ENCODE results near the gene KIZ. TPM values are rescaled to one million over a fixed set of nuclear protein-coding genes. Genes with fewer than 3 reads are reported as not detected.
A peak's percentile ranks its signal among the peaks of the same experiment; 100 is the strongest.

The KIZ gene
- 3.6 and 5.3 TPM in 2 replicates for total RNA-seq

GRCh38 chr20:21125849-21126580 lies at the start of gene KIZ:
Gene KIZ, plus strand, starts transcription at chr20:21126082. Its CDS starts 34 bp downstream, at chr20:21126116.
- DNase-seq (ENCODE audit: extremely low read depth, low read depth, low spot score): peak; percentile 14

GRCh38 chr20:21077809-21078345 lies 48.0 kb upstream of the KIZ start:
- DNase-seq (ENCODE audit: extremely low read depth, low read depth, low spot score): no peak

GRCh38 chr20:21082584-21082983 lies 43.3 kb upstream of the KIZ start:
- no peak for DNase-seq (ENCODE audit: extremely low read depth, low read depth, low spot score)

- DNase-seq (ENCODE audit: extremely low read depth, low read depth, low spot score): no peak
These were observed 42.0 kb upstream of the KIZ start for GRCh38 chr20:21083825-21084325.

- DNase-seq (ENCODE audit: extremely low read depth, low read depth, low spot score): no peak
These were observed 37.9 kb upstream of the KIZ start for GRCh38 chr20:21087862-21088540.

GRCh38 chr20:21089391-21089790 lies 36.5 kb upstream of the KIZ start:
- DNase-seq (ENCODE audit: extremely low read depth, low read depth, low spot score): no peak

- DNase-seq (ENCODE audit: extremely low read depth, low read depth, low spot score): no peak
These were observed 35.7 kb upstream of the KIZ start for GRCh38 chr20:21090111-21090618.

- no peak for DNase-seq (ENCODE audit: extremely low read depth, low read depth, low spot score)
These were observed 35.2 kb upstream of the KIZ start for GRCh38 chr20:21090721-21091120.

GRCh38 chr20:21092806-21093205 lies 33.1 kb upstream of the KIZ start:
- DNase-seq (ENCODE audit: extremely low read depth, low read depth, low spot score): no peak

- DNase-seq (ENCODE audit: extremely low read depth, low read depth, low spot score): no peak
These were observed 29.4 kb upstream of the KIZ start for GRCh38 chr20:21096321-21097043.

- no peak for DNase-seq (ENCODE audit: extremely low read depth, low read depth, low spot score)
These were observed 25.9 kb upstream of the KIZ start for GRCh38 chr20:21099751-21100577.

GRCh38 chr20:21100578-21101452 lies 25.1 kb upstream of the KIZ start:
- DNase-seq (ENCODE audit: extremely low read depth, low read depth, low spot score): no peak

GRCh38 chr20:21101453-21101931 lies 24.4 kb upstream of the KIZ start:
- no peak for DNase-seq (ENCODE audit: extremely low read depth, low read depth, low spot score)

- no peak for DNase-seq (ENCODE audit: extremely low read depth, low read depth, low spot score)
These were observed 23.8 kb upstream of the KIZ start for GRCh38 chr20:21101932-21102575.

- no peak for DNase-seq (ENCODE audit: extremely low read depth, low read depth, low spot score)
These were observed 23.1 kb upstream of the KIZ start for GRCh38 chr20:21102603-21103311.

GRCh38 chr20:21103582-21104465 lies 22.1 kb upstream of the KIZ start:
- DNase-seq (ENCODE audit: extremely low read depth, low read depth, low spot score): no peak

- no peak for DNase-seq (ENCODE audit: extremely low read depth, low read depth, low spot score)
These were observed 21.5 kb upstream of the KIZ start for GRCh38 chr20:21104466-21104761.

All from glomerular endothelial cell (primary cell).